HG03108 (cell line): ENCODE measurements around the gene PPFIA4.
"Not testable (repeated sequence)": the region's sequence is repeated elsewhere in the genome, so short reads cannot be mapped to it uniquely, and the experiment has no call there.

ENCODE experiments used
- ATAC-seq: cut with Tn5 transposase; IDR thresholded peaks from one replicate; pipeline ENCODE4 v1.9.1; 2021; ENCODE audit warnings: moderate library complexity; ENCODE audit not compliant: unreplicated experiment

PPFIA4 gene

DNA sequence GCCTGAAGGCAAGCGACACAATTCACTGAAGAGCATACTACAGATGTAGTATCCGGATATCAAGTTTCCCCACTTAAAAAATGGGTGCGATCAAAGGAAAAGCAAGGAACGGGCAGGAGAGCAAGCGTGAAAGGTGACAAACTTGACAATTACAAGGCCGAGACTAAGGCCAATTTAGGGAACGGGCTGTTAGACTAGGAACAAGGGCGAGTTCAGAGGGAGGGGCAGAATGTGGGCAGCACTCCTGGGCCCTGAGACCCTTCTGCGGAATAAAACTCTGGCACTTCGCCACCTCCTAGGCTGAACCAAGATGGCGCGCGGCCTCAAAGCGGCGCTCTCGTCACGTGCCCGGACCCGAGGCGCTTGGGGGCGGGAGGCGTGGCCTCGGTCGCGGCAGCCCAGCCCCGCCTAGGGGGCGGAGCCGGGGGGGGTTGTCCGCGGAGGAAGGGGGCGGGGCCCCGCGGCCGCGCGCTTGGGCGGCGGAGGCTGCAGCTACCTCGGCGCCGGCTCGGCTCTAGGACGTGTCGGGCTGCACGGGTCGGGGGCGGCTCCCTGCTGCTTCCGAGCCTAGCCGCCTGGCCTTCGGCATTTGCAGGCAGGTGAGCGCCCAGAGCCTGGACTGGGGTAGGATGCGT is at the start of gene PPFIA4:
TSS of gene PPFIA4 (plus strand) at position 461 of the 635 bp plus-strand sequence. CDS start 12,518 bp downstream, outside the sequence.
- ATAC-seq, result peak; percentile 68

DNA sequence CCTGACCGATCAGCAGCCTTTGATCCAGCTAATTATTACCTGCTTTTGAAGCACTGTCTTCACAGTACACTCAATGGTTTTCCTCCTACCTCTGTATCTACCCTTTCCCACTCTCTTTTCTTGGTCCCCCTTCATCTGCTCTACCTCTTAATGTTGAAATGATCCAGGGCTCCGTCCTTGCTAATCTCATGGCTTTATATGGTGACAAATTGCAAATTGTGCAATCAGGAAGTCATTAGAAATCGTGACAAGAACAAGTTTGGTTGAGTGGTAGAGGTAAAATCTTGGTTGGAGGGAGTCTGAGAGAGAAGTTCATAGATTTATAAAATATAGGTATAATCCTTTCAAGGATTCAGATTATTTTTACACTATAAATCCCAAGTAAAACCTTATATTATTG is 49.7 kb upstream of the PPFIA4 start:
- no peak for ATAC-seq

DNA sequence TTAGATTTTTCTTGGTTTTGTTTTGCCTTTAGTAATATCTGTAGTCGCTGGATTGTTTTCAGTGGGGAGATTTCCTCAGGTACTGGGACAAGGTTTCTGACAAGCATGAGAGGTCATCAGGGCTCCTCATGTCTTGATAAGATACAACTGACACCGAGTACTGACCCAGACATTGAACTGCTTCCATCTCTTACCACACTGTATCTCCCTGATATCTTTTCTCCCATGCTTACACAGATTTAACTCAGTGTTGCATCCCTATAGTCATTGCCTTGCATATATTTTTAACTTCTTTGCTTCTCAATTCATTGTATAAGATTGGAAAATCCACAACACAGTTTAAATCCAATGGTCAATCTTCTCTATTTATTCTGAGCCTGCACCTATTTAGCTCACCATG is 46.8 kb upstream of the PPFIA4 start:
- no peak for ATAC-seq

DNA sequence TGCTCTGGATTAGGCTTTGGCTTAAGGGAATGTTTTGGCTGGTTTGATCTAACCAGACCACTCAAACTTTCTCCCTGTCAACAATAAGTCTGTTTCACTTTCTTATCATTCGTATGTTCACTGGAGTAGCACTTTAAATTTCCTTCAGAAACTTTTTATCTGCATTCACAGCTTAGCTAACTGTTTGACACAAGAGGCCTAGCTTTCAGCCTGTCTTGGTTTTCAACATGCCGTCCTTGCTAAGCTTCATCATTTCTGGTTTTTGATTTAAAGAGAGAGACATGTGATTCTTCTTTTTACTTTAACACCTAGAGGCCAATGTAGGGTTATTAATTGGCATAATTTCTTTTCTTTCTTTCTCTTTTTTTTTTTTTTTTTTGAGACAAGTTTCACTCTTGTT is 44.4 kb upstream of the PPFIA4 start:
- no peak for ATAC-seq

DNA sequence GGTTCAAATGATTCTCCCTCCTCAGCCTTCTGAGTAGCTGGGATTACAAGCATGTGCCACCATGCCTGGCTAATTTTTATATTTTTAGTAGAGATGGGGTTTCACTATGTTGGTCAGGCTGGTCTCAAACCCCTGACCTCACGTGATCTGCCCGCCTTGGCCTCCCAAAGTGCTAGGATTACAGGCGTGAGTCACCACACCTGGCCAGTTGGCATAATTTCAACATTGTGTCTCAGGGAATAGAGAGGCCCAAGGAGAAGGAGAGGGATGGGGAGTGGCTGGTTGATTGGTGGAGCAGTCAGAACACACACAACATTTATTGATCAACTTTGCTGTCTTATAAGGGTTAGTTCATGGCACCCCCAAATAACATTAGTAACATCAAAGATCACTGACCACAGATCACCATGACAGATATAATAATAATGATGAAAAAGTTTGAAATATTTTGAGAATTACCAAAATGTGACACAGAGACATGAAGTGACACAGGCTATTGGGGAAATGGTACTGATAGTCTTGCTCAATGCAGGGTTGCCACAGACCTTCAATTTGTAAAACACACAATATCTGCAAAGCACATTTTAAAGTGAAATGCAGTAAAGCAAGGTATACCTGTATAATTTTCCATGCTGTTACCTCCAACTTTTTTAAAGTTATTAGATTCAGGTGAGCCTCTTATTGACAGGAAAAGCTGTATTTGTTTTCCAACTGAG is 43.4 kb upstream of the PPFIA4 start:
- no peak for ATAC-seq

DNA sequence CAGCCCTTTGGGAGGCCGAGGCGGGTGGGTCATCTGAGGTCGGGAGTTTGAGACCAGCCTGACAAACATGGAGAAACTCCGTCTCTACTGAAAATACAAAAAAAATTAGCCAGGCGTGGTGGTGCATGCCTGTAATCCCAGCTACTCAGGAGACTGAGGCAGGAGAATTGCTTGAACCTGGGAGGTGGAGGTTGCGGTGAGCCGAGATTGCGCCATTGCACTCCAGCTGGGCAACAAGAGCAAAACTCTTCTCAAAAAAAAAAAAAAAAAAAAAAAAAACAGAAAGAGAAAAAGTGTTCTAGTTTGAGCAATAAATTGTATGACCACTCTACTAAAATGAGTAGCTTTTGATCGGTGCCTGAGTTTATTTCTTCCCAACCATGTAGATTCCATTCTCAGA is 40.2 kb upstream of the PPFIA4 start:
- ATAC-seq, result not testable (repeated sequence)

DNA sequence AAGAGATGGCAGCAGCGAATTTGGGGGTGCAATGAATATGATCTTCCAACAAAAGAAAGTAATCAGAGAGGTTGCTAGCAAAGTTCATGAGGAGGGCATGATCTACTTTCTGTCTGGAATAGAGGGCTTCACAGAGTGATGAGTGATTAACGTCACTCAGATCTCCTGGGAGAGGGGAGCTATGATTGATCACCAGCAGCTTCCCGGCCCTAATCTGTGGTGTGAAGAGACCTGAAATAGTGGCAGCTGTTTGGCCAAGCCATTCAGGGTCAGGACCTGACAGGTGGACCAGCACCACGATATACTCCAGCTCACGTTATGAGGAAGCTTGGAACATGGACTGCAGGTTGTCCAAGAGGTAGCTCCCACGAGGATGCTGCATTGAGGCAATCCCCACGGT is 39.0 kb upstream of the PPFIA4 start:
- ATAC-seq, result no peak

DNA sequence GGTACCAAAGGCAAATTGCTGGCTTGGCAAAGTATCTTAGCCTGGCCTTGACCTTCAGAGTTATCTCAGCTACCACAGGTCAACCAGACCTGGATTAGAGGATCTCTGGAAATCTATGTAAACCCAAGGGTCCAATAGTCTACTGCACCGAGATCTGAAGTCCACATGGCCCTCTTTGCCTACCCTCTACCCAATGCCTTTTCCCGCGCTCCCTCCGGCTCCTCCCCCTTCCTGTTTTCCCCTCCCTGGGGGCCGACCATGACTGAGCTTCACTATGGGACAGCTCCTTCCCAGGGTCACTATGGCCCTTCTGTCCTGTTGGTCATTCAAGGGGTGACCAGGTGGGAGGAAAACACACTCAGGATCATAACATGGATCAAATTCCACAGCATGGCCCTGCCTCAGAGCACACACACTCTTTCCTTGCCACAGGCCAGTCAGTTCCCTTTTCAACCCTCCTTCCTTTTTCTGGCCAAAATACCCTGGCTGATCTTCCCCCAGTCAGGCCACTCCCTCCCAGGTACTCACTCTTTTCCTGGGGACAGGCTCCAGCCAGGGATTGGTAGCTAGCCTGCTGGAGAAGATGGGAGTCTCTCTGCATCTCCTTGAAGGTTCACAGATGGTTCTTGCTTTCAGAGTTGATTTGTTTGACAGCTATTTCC is 38.2 kb upstream of the PPFIA4 start:
- no peak for ATAC-seq

DNA sequence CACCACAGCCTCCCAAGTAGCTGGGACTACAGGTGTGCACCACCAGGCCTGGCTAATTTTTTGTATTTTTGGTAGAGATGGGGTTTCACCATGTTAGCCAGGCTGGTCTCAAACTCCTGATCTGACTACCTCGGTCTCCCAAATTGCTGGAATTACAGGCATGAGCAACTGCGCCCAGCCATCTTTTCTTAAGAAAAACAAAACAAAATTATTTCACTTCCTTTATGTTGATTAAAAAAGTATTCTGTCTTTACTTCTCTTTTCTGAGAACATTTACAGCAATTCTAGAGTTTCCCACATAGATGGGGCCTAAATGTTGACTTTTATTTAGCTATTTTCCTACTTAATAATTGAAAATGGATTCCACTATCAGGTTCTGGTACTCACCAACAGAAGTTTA is 36.4 kb upstream of the PPFIA4 start:
- ATAC-seq, result no peak

DNA sequence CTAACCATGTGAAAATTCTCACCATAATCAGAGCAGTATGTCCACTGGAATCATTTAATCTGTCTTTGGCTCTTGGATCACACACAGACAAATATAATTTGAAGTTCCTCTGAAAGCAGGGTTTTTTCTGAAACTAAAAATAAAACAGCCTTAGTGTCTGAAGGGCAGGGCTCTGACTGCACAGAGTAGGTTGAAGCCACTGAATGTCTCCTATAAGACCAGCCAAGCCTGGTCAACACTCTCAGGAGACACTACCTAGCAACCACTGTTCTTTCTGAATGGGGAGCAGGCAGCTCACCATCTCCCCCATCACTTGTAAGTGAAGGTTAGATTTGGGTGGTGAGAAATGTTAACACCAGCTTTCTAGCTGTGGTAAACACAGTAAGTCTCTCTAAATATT is 35.2 kb upstream of the PPFIA4 start:
- ATAC-seq, result no peak

DNA sequence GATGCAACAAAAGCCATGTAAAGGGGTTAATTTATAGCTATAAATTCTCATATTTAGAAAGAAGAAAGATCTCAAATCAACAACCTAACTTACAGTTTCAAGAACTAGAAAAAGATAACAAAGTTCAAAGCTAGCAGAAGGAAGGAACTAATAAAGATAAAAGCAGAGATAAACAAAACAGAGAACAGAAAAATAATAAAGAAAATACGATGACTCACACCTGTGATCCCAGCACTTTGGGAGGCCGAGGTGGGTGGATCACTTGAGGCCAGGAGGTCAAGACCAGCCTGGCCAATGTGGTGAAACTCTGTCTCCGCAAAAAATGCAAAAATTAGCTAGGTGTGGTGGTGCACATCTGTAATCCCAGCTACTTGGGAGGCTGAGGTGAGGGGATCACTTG is 31.5 kb upstream of the PPFIA4 start:
- ATAC-seq, result no peak

DNA sequence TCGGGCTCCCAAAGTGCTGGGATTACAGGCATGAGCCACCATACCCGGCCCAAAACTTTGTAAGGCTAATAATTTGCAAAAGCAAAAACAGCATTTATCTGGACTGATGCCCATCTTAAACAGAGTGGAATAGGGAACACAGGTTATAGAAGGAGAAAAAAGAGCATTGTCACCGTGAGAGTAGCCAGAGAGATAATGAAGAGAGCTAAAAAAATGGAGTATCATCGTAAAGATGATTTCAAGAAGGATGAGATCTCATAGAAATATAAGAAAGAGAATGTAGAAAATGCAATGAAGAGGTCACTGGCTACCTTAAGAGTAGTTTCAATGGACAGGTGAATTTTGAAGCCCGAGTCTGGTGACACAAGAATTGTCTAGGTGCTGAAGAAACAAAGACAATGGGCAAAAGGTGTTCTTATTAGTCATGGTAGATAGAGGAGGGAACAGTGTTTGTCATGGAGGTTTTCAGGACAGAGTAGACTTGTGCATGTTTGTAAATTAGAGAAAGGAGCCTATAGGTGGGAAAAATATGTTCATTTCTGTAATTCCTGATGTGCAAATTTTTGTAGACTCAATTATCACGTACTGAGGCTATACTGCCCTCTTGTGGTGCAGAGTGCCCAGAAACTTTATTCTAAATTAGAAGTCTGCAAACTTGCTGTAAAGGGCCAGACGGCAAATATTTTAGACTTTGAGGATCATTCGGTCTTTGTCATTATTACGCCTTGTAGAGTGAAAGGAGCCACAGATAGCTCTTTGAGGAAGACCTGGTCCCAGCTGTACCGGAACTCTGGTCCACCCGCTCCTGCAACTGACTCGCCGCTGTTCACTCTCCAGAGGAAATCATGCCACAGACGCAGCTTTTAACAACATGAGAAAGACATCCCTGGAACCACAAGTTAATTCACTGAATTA is 27.2 kb upstream of the PPFIA4 start:
- no peak for ATAC-seq

DNA sequence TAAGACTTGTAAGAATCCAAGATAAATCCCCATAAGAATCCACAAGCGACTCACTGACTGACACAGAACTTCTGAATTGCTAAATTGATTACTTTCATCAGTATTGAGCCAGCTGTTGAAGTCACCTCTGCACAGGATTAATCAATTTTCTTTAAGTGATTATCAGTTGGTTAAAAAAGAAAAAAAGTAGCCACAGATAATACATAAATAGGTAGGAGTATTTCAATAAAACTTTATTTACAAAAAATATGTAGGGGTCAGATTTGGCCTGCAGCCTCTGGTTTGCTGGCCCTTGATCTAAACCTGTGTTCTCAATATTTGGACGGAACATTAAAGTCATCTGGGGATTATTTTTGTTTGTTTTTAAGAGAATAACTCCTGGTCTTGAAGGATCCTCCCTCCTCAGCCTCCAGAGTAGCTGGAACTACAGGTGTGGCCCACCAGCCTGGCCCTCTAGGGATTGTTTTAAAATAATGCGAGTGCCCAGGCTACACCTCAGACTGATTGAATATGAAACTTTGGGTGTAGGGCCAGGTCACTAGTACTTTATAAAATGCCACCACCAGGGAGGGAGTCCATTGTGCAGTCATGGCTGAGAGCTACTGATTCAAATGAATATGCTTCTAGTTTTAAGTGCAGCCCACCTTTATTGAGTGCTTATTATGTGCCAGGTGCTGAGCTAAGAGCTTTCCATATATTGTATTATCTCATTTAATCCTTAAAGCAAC is 25.9 kb upstream of the PPFIA4 start:
- no peak for ATAC-seq

DNA sequence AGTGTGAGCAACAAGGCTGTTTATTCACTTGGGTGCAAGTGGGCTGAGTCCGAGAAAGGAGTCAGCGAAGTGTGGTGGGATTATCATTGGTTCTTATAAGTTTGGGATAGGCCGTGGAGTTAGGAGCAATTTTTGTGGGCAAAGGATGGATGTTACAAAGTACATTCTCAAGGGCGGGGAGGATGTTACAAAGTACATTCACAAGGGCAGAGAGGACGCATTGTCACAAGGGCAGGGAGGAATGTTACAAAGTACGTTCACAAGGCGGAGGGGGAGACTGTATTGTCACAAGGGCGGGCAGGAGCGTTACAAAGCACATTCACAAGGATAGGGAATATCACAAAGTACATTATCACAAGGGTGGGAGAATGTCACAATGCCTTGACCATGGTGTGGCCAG is 24.3 kb upstream of the PPFIA4 start:
- no peak for ATAC-seq

DNA sequence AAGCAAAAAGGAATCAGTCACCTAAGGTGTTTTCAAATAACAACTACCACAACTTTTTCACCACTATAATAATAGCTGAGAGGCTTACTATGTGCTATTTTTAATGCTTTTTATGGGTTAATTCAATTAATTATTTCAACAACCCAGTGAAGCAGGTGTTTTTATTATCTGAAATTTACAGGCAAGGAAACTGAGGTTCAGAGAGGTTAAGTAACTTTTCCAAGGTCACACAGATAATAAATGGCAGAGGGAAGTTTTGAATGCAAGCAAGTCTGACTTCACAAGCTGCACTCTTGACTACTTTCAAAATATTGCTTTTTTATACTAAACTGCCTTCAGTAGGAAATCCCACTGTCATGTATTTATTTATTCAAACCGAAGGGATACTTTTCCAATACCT is 23.3 kb upstream of the PPFIA4 start:
- no peak for ATAC-seq

DNA sequence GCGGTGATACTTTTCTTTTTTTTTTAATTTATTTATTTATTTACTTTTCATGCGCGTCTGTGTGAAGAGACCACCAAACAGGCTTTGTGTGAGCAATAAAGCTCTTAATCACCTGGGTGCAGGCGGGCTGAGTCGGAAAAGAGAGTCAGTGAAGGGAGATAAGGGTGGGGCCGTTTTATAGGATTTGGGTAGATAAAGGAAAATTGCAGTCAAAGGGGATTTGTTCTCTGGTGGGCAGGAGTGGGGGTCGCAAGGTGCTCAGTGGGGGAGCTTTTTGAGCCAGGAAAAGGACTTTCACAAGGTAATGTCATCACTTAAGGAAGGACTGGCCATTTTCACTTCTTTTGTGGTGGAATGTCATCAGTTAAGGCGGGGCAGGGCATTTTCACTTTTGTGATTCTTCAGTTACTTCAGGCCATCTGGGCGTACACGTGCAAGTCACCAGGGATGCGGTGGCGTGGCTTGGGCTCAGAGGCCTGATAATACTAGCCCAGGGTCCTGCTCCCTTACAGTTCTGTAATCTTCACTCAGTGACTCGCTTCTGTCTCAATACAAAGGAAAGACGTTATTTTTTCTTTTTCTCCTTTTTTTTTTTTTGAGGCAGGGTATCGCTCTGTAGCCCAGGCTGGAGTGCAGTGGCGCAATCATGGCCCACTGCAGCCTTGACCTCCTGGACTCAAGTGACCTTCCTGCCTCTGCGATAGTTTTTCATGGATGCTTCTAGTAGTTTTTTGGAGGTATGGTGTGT is 20.7 kb upstream of the PPFIA4 start:
- not testable (repeated sequence) for ATAC-seq

DNA sequence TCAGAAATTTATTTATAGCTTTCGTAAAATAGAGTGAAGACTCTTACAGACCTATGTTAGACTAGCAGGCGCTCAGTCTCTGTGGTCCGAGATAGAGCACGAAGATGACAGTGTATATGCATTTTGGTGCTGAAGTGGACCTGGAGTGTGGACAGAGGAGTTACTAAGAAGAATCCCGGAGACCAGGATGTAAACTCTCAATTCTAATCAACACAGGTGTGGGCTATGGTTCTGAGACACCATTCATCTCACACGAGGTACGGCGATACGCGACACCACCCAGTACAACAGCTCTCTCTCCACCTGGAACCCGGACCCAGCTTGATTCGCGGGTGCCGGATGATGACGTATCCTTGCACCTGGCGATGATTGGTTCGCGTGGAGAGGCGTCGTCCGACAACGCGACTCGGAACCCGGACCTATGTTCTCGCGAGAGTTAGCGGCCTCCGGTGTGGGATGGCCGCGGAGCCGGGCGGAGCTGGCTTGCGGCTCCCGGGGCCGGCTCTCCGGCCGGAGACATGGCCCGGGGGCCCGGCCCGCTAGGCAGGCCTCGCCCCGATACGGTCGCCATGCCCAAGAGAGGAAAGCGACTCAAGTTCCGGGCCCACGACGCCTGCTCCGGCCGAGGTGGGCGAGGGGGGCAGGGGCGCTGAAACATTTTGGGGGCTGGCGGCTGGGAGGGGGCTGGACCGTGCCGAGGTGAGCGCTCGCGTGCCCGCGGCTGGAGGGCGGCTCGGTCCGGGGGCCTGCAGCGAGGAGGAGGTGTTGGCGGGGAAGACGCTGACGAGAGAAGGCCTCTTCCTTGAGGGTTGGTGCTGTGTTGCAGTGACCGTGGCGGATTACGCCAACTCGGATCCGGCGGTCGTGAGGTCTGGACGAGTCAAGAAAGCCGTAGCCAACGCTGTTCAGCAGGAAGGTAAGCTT is 19.1 kb upstream of the PPFIA4 start, which contains the start of gene TMEM183A:
TSS of gene TMEM183A (plus strand) at position 427 of the 924 bp plus-strand sequence. CDS start at position 519, 92 bp downstream.
- peak; percentile 92 for ATAC-seq

DNA sequence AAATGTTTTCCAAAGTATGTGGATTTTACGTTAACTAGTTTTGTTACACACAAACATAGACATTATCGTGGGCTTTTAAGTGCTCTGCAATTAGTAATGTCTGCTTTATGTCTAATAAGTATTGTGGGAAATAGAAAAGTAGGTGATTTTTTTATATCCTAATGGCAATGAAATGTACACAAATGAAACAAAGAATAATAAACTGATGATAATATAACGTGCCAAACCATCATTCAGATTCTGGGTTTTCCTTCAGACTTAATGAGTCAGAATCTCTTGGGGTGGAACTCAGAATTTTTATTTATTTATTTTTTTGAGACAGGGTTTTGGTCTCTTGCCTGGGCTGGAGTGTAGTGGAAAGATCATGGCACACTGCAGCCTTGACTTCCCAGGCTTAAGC is 17.1 kb upstream of the PPFIA4 start:
- no peak for ATAC-seq

DNA sequence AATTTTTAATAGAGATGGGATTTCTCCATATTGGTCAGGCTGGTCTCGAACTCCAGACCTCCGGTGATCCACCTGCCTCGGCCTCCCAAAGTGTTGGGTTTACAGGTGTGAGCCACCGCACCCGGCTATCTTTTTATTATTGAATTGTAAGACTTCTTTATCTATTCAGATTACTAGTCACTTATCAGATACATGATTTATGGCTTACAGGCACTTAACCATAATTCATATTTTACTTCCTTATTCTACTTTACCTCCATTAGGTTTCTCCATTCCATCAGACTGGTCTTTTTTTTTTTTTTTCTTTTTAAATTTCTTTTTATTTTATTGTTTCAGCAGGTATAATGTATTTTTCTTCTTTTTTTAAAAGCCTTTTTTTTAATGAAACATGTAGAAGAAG is 14.7 kb upstream of the PPFIA4 start:
- ATAC-seq, result no peak
